Bronchial epithelial cell (primary cell): ENCODE data around the gene KCTD16. TPM values are rescaled to one million over a fixed set of nuclear protein-coding genes. Genes with fewer than 3 reads are reported as not detected.

ENCODE experiments used
- DNase-seq: peaks from one replicate; pipeline ENCODE4 v3.0.0-alpha.2; 2010; ENCODE audit warnings: low read depth
- FAIRE-seq: peaks from 2 replicates; lab custom pipeline; 2011; peaks lifted over from hg19 to GRCh38; lab: Jason Lieb, UNC
- H3K27me3 ChIP-seq: 2 replicates; pipeline ENCODE4 v1.5.1; 2011; ENCODE audit warnings: low read length; ENCODE audit not compliant: control insufficient read depth, insufficient read depth
- H3K36me3 ChIP-seq: 2 replicates; pipeline ENCODE4 v1.5.1; 2011; ENCODE audit warnings: low read length; ENCODE audit not compliant: control insufficient read depth, insufficient read depth
- H3K4me3 ChIP-seq: 2 replicates; pipeline ENCODE4 v1.5.1; 2011; ENCODE audit warnings: mild to moderate bottlenecking, low read depth, low read length, control low read depth
- CTCF ChIP-seq: IDR thresholded peaks from 2 replicates; pipeline ENCODE4 v1.5.1; 2011; ENCODE audit warnings: mild to moderate bottlenecking, moderate library complexity, low read length, control low read depth, inconsistent platforms; ENCODE audit not compliant: insufficient read depth, severe bottlenecking
- total RNA-seq: library from RNA; depleted of rRNA; stranded (reverse); fragments of >200 nt; gene quantifications from 2 replicates; pipeline ENCODE4 v1.2.1, GENCODE V29; 2014

The KCTD16 gene
- total RNA-seq, 1 donor from 2014 or later: under 0.01 TPM

GRCh38 chr5:144187699-144188294 is 17.1 kb downstream of the KCTD16 start:
- H3K27me3 ChIP-seq: no peaks in the 10 kb centered on the region
- TF ChIP-seq CTCF: no peak
- H3K4me3 ChIP-seq: no peak overlapping the region
- no peak for FAIRE-seq
- peak; percentile 91 for DNase-seq
- no peaks in the 10 kb centered on the region for H3K36me3 ChIP-seq

GRCh38 chr5:144189800-144190429 is 19.2 kb downstream of the KCTD16 start:
- Histone ChIP-seq H3K4me3 (no peak overlapping the region), H3K27me3 (no peaks in the 10 kb centered on the region), H3K36me3 (no peaks in the 10 kb centered on the region)
- DNase-seq: peak; percentile 97
- TF ChIP-seq CTCF: no peak
- no peak for FAIRE-seq

- H3K27me3 ChIP-seq: no peaks in the 10 kb centered on the region
- FAIRE-seq (no peak), DNase-seq (no peak)
- no peak for TF ChIP-seq CTCF
- H3K36me3 ChIP-seq: no peaks in the 10 kb centered on the region
- no peak overlapping the region for H3K4me3 ChIP-seq
Observed at GRCh38 chr5:144191531-144191930, 20.9 kb downstream of the KCTD16 start.

- no peaks in the 10 kb centered on the region for H3K36me3 ChIP-seq
- FAIRE-seq (no peak), DNase-seq (peak; percentile 85)
- no peak overlapping the region for H3K4me3 ChIP-seq
- no peaks in the 10 kb centered on the region for H3K27me3 ChIP-seq
- TF ChIP-seq CTCF: peak; percentile 54
Observed at GRCh38 chr5:144191998-144192397, 21.3 kb downstream of the KCTD16 start.

GRCh38 chr5:144192661-144193060 is 22.0 kb downstream of the KCTD16 start:
- no peak for DNase-seq
- no peak overlapping the region for H3K4me3 ChIP-seq
- no peak for FAIRE-seq
- H3K27me3 ChIP-seq: no peaks in the 10 kb centered on the region
- no peak for TF ChIP-seq CTCF
- H3K36me3 ChIP-seq: no peaks in the 10 kb centered on the region
